ENCODE results near the gene EDC3. TPM values are rescaled to one million over a fixed set of nuclear protein-coding genes. Genes with fewer than 3 reads are reported as not detected.

The EDC3 gene
- total and polyA plus RNA-seq, 9 of the 15 experiments (the other 6 are each of a cell fraction or from before 2014, with no cell fraction given), result 11.7 to 63.9 (median 32.8) TPM

DNA sequence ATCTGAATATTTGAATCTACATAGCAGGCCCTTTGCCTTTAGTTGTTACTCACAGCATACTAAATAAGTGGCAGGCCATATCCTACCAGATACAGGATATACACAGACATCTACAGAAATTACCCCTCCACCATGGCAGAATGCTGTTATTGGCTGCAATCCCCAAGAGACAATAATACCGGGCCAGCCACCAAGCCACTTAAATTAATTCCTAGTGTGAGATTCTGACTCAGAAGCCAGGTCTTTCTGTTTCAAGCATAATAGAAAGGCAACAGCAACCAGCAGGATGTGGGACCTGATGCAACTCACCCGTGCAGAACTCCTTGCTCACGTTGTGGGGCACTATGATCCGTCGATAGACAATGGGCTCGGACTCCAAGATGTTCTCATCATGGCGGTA lies 40.4 kb downstream of the EDC3 start:
- Histone ChIP-seq H3K36me3 (ENCODE audit: control insufficient read depth, insufficient read depth, low read length) (peaks cover 19% of the 10 kb centered on the region; the same call in 2 of the 3 replicates), H3K4me3 (no peak overlapping the region), H3K4me2 (ENCODE audit: insufficient read depth, low read length) (no peak overlapping the region), H4K20me1 (replicated peaks; ENCODE audit: control insufficient read depth, insufficient read depth, low read length) (0 out of 2 replicates have a peak, but pooled peaks cover 6% of the 10 kb centered on the region), H3K27me3 (ENCODE audit: control insufficient read depth in 2 of 2, insufficient read depth in 2 of 2, low read length in 2 of 2) (no peaks in the 10 kb centered on the region), H3K79me2 (ENCODE audit: control insufficient read depth, insufficient read depth, low read length) (no peaks in the 10 kb centered on the region; the same call in 2 of the 3 replicates), H3K9ac (ENCODE audit: insufficient read depth in 1 of 2, low read depth in 2 of 2, low read length in 2 of 2) (no peak overlapping the region), H2AFZ (ENCODE audit: low read depth, low read length) (no peak overlapping the region), H3K9me3 (replicated peaks; ENCODE audit: control insufficient read depth, insufficient read depth, low read depth, low read length) (no peaks in the 10 kb centered on the region), H3K4me1 (replicated peaks in 1 of 2; ENCODE audit: control insufficient read depth in 2 of 2, insufficient read depth in 2 of 2, low read length in 2 of 2) (peaks cover 0 to 5% of the 10 kb centered on the region in 2 experiments; a peak in 1 of 5 replicates), H3K27ac (ENCODE audit: extremely low read depth, low read depth, low read length) (no peak overlapping the region), H3K9me1 (ENCODE audit: control insufficient read depth, insufficient read depth, low read length) (no peaks in the 10 kb centered on the region)
- 94% methylated on average over 7 of the region's 7 CpGs for WGBS (ENCODE audit: insufficient coverage, low coverage, missing lambda C conversion rate)
- BruUV-seq (replicated peaks), result no TSS peak
- CTCF ChIA-PET (ENCODE audit: low intra/inter-chr PET ratio), result no interaction called here
- POLR2A ChIA-PET, result no interaction called here
- FAIRE-seq (no peak), ATAC-seq (no peak), DNase-seq (ENCODE audit: extremely low read depth in 1 of 4, low spot score in 3 of 4) (no peak)
- in situ Hi-C loops (cut with MboI), result no loop called here
- intact Hi-C loops (cut with micrococcal nuclease), result no loop called here
- TF ChIP-seq BCL6 (CRISPR knock-in tag; IDR thresholded peaks at IDR 0.05) (no peak), PHF20 (IDR thresholded peaks at IDR 0.05; ENCODE audit: partially characterized antibody) (no peak), MLLT1 (IDR thresholded peaks at IDR 0.05) (no peak), ZNF668 (CRISPR knock-in tag; IDR thresholded peaks at IDR 0.05) (no peak), ZNF174 (CRISPR knock-in tag; IDR thresholded peaks at IDR 0.05) (no peak), TEAD1 (CRISPR knock-in tag; IDR thresholded peaks at IDR 0.05) (no peak), MTA3 (IDR thresholded peaks at IDR 0.05; ENCODE audit: borderline replicate concordance) (no peak), ZNF3 (CRISPR knock-in tag; IDR thresholded peaks at IDR 0.05) (no peak), HMG20B (CRISPR knock-in tag; IDR thresholded peaks at IDR 0.05) (no peak), MAZ (CRISPR knock-in tag; conservative IDR thresholded peaks at IDR 0.05 in 1 of 2, IDR thresholded peaks at IDR 0.05 in 1 of 2) (no peak), PKNOX1 (IDR thresholded peaks at IDR 0.05) (no peak), PYGO2 (tag; IDR thresholded peaks at IDR 0.05) (no peak), HDAC2 (IDR thresholded peaks at IDR 0.05) (no peak), ZNF140 (CRISPR knock-in tag; IDR thresholded peaks at IDR 0.05) (no peak), ZNF707 (CRISPR knock-in tag; conservative IDR thresholded peaks at IDR 0.05) (no peak), FOXJ3 (CRISPR knock-in tag; IDR thresholded peaks at IDR 0.05) (no peak), ATF2 (CRISPR knock-in tag; IDR thresholded peaks at IDR 0.05) (no peak), TFAM (CRISPR knock-in tag; conservative IDR thresholded peaks at IDR 0.05) (no peak)

Data from K562 (cell line).